Bronchial smooth muscle cell (primary cell): ENCODE data around the gene SLC34A2. TPM values are rescaled to one million over a fixed set of nuclear protein-coding genes. Genes with fewer than 3 reads are reported as not detected.

ENCODE experiments used
- total RNA-seq: library from RNA; depleted of rRNA; stranded (reverse); fragments of >200 nt; gene quantifications from 2 replicates; pipeline ENCODE4 v1.2.1, GENCODE V29; 2014

The SLC34A2 gene
- total RNA-seq, result not detected in 2 replicates

GRCh38 chr4:25654971-25655963 lies at the start of gene SLC34A2:
TSS of gene SLC34A2 (plus strand) at chr4:25655851. CDS start at chr4:25662501, 6,650 bp downstream.

Other genes starting within 250 kb of the SLC34A2 start
- 94.4 and 151 TPM in 2 replicates for gene SEL1L3, start 207.1 kb downstream of the SLC34A2 start, total RNA-seq